Lung (tissue), 12 donors: ENCODE data around the gene LTBP2. TPM values are rescaled to one million over a fixed set of nuclear protein-coding genes. Genes with fewer than 3 reads are reported as not detected.
A peak's percentile ranks its signal among the peaks of the same experiment; 100 is the strongest.

ENCODE experiments used
- ATAC-seq: fragments of 200-7000 bp; cut with Tn5 transposase; one replicate; pipeline ENCODE4 v1.9.1; 2020; ENCODE audit warnings: moderate number of reproducible peaks; ENCODE audit not compliant: insufficient read depth, low FRiP score
- DNase-seq, 3 donors: peaks; one replicate each; pipeline ENCODE4 v3.0.0-alpha.2; 2013 to 2017
- H3K27ac ChIP-seq, 2 donors: one replicate each; pipeline ENCODE4 v1.5.1; 2013; ENCODE audit warnings: mild to moderate bottlenecking in 2 of 2, moderate library complexity in 2 of 2, control low read depth in 1 of 2, inconsistent platforms in 1 of 2, low read depth in 1 of 2, low read length in 1 of 2
- H3K27me3 ChIP-seq, 3 donors: one replicate each; pipeline ENCODE4 v1.5.1; 2013; ENCODE audit warnings: low read length in 2 of 3; ENCODE audit not compliant: control insufficient read depth in 3 of 3, insufficient read depth in 3 of 3
- H3K36me3 ChIP-seq, 4 donors: one replicate each; pipeline ENCODE4 v1.5.1; 2013; ENCODE audit warnings: low read length in 4 of 4, mild to moderate bottlenecking in 1 of 4, moderate library complexity in 1 of 4; ENCODE audit not compliant: control insufficient read depth in 4 of 4, insufficient read depth in 4 of 4
- H3K4me1 ChIP-seq, 5 donors: one replicate each; pipeline ENCODE4 v1.5.1; 2013; ENCODE audit warnings: low read length in 5 of 5, mild to moderate bottlenecking in 2 of 5, moderate library complexity in 1 of 5; ENCODE audit not compliant: control insufficient read depth in 5 of 5, insufficient read depth in 5 of 5
- H3K4me3 ChIP-seq: one replicate; pipeline ENCODE4 v1.5.1; 2013; ENCODE audit warnings: mild to moderate bottlenecking, control low read depth, moderate library complexity
- H3K9ac ChIP-seq, 2 donors: one replicate each; pipeline ENCODE4 v1.5.1; 2013; ENCODE audit warnings: low read length in 2 of 2, control low read depth in 1 of 2; ENCODE audit not compliant: insufficient read depth in 1 of 2
- H3K9me3 ChIP-seq, 4 donors: one replicate each; pipeline ENCODE4 v1.5.1; 2013; ENCODE audit warnings: low read length in 3 of 4, mild to moderate bottlenecking in 1 of 4, moderate library complexity in 1 of 4; ENCODE audit not compliant: control insufficient read depth in 4 of 4, insufficient read depth in 3 of 4
- CTCF ChIP-seq: IDR thresholded peaks from 2 replicates; pipeline ENCODE4 v1.5.1; 2012; ENCODE audit warnings: mild to moderate bottlenecking; ENCODE audit errors: control extremely low read depth, extremely low read depth
- WGBS, 2 donors: extraction: QIAGEN DNeasy Blood & Tissue Kit; methylation state at CpG; one replicate each; pipeline ENCODE4 v1.1.7; 2013; 5-methylcytosine and 5-hydroxymethylcytosine counted together
- polyA plus RNA-seq, 2 donors: library from polyadenylated mRNA; stranded (reverse); fragments of 200-250 nt; gene quantifications; one replicate each; pipeline ENCODE4 v1.2.1, GENCODE V29; 2013
- total RNA-seq, 2 donors: library from RNA; depleted of rRNA in 1 of 2; stranded (reverse); fragments of >200 nt in 1 of 2; gene quantifications; one replicate each; pipeline ENCODE4 v1.2.1, GENCODE V29; 2014 to 2021
- donor health status: control.
- donor health status: control.
- donor health status: Bipolar disorder and iron deficiency.
- donor health status: healthy.
- donor health status: DM: yes; HTN: yes; CAD: no.

The LTBP2 gene
- total and polyA plus RNA-seq, 4 donors, result 13.2 to 78.4 (median 25.8) TPM

DNA sequence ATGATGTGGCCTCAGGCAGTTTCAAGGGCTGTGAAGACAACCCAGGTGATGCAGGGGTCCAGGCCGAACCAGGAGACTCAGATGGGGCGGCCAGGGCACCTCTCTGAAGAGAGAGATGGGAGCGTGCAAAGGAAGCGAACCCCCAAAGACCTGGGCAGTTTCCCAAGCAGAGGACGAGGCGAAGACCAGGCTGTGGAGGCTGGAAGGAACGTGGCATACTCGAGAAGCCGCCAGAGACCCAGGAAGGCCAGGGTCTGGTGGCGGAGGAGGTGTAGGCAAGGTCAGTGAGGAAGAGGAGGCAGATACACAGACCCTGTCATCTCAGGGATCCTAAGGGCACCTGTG lies 24.7 kb downstream of the LTBP2 start:
- WGBS, 2 donors, result 93 to 95% methylated on average over 10 of the region's 10 CpGs
- DNase-seq, result no peak
- H3K9me3 ChIP-seq, result no peaks in the 10 kb centered on the region
- no peak for ATAC-seq
- no peaks in the 10 kb centered on the region for H3K36me3 ChIP-seq
- no peak for TF ChIP-seq CTCF
- H3K4me1 ChIP-seq, result peaks cover 9 to 29% (median 13%) of the 10 kb centered on the region in 5 donors
- H3K4me3 ChIP-seq, result no peak overlapping the region
- H3K27me3 ChIP-seq, result no peaks in the 10 kb centered on the region
- H3K27ac ChIP-seq, result peak overlapping the region in 1 of 2 donors; percentile 13
- H3K9ac ChIP-seq, result no peak overlapping the region

GRCh38 chr14:74586681-74587362 lies 25.2 kb downstream of the LTBP2 start:
- Histone ChIP-seq H3K9ac (no peak overlapping the region), H3K4me3 (no peak overlapping the region), H3K4me1 (peaks cover 7 to 28% (median 16%) of the 10 kb centered on the region in 5 donors), H3K36me3 (no peaks in the 10 kb centered on the region), H3K9me3 (no peaks in the 10 kb centered on the region), H3K27me3 (no peaks in the 10 kb centered on the region), H3K27ac (peak overlapping the region in 1 of 2 donors; percentile 13)
- no peak for DNase-seq
- 88 to 93% methylated on average over 18 of the region's 18 CpGs for WGBS, 2 donors
- ATAC-seq, result no peak
- no peak for TF ChIP-seq CTCF

- DNase-seq (no peak), ATAC-seq (no peak)
- H3K27me3 ChIP-seq, result no peaks in the 10 kb centered on the region
- no peak overlapping the region for H3K27ac ChIP-seq
- H3K4me3 ChIP-seq, result no peak overlapping the region
- WGBS, 2 donors, result 93 to 96% methylated on average over 26 to 33 of the region's 33 CpGs
- H3K9ac ChIP-seq, result no peak overlapping the region
- no peaks in the 10 kb centered on the region for H3K9me3 ChIP-seq
- peaks cover 0 to 20% (median 14%) of the 10 kb centered on the region in 5 donors for H3K4me1 ChIP-seq
- TF ChIP-seq CTCF, result no peak
- H3K36me3 ChIP-seq, result no peaks in the 10 kb centered on the region
These were observed 26.4 kb downstream of the LTBP2 start for GRCh38 chr14:74585406-74586335.
